GM06990 (cell line): ENCODE data around the gene IMPG2.

Experiments used
- DNase-seq: peaks from one replicate; pipeline ENCODE4 v3.0.0-alpha.2; 2011; ENCODE audit not compliant: insufficient read length; ENCODE audit errors: extremely low read depth
- H3K27me3 ChIP-seq: replicated peaks from 2 replicates; pipeline ENCODE4 v1.6.0; 2011; ENCODE audit warnings: low read length; ENCODE audit not compliant: control insufficient read depth, insufficient read depth
- H3K36me3 ChIP-seq: 2 replicates; pipeline ENCODE4 v1.5.1; 2011; ENCODE audit warnings: low read length; ENCODE audit not compliant: control insufficient read depth, insufficient read depth
- H3K4me3 ChIP-seq: replicated peaks from 2 replicates; pipeline ENCODE4 v1.5.1; 2011; ENCODE audit warnings: low read depth, mild to moderate bottlenecking, control low read depth, low read length
- TF ChIP-seq, protein P1 (sequence below): IDR thresholded peaks from 2 replicates; pipeline ENCODE4 v1.5.1; 2011; ENCODE audit warnings: low read length, control low read depth, mild to moderate bottlenecking, inconsistent platforms; ENCODE audit not compliant: insufficient read depth, poor library complexity, severe bottlenecking

IMPG2 gene

DNA sequence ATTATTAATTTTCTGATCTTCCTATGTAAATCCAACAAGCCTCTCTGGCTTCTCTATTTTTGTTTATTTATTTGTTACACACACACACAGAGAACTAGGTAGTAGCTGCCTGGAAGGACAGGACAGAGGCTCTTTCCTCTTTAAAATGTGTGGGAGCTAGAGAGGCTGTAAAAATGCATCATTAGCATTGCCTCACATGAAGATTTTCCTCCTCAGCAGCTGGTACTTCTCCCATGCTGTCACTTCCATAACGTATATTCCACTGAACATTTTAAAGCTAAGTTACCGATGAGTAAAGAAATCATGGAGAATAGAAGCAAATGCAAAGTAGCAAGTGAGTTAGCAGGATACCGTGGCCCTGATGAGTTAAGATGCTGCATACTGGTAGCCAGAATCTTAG lies 63.9 kb downstream of the IMPG2 start:
- TF ChIP-seq, protein P1, sequence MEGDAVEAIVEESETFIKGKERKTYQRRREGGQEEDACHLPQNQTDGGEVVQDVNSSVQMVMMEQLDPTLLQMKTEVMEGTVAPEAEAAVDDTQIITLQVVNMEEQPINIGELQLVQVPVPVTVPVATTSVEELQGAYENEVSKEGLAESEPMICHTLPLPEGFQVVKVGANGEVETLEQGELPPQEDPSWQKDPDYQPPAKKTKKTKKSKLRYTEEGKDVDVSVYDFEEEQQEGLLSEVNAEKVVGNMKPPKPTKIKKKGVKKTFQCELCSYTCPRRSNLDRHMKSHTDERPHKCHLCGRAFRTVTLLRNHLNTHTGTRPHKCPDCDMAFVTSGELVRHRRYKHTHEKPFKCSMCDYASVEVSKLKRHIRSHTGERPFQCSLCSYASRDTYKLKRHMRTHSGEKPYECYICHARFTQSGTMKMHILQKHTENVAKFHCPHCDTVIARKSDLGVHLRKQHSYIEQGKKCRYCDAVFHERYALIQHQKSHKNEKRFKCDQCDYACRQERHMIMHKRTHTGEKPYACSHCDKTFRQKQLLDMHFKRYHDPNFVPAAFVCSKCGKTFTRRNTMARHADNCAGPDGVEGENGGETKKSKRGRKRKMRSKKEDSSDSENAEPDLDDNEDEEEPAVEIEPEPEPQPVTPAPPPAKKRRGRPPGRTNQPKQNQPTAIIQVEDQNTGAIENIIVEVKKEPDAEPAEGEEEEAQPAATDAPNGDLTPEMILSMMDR: no peak
- DNase-seq: no peak
- H3K36me3 ChIP-seq: no peaks in the 10 kb centered on the region
- H3K4me3 ChIP-seq: no peak overlapping the region
- no peaks in the 10 kb centered on the region for H3K27me3 ChIP-seq

DNA sequence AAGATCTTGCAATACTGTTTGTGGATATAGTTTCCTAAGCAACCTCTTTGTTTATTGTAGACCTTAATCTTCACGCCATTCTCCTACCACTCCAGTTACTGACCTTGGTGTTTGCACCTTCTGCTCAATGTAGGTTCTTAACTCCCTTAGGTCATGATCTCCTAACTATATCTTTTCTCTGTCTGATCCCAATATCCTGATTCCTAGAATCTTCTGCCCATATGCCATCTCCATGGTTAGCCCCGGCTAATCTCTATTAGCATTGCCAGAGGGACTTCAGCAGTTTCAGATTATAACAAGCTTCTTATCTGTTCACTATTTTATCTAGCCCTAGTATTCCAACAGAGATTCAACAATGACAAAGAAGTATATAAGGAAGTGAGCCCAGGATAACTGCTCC lies 64.9 kb downstream of the IMPG2 start:
- no peaks in the 10 kb centered on the region for H3K27me3 ChIP-seq
- no peaks in the 10 kb centered on the region for H3K36me3 ChIP-seq
- TF ChIP-seq, protein P1: no peak
- DNase-seq: no peak
- H3K4me3 ChIP-seq: no peak overlapping the region

DNA sequence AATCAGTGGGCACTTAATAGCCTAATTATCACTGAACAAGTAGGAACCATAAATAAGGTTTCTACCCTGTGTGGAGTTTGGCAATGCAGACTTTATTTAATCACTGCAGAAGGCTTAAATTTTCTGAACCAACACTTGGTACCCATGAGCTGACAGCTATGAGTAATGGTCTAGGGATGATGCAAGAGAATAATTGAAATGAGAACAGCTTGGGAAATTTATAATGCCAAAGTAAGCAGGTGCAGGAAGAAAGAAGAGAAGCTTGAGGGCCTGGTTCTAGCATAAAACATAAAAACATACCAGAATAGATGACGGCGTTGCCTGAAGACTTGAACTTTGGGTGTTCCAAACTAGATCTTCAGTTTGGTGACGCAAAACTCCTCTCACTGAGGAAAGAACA lies 67.0 kb downstream of the IMPG2 start:
- H3K27me3 ChIP-seq: no peaks in the 10 kb centered on the region
- no peak for DNase-seq
- peaks cover 2% of the 10 kb centered on the region for H3K36me3 ChIP-seq
- TF ChIP-seq, protein P1: no peak
- no peak overlapping the region for H3K4me3 ChIP-seq

DNA sequence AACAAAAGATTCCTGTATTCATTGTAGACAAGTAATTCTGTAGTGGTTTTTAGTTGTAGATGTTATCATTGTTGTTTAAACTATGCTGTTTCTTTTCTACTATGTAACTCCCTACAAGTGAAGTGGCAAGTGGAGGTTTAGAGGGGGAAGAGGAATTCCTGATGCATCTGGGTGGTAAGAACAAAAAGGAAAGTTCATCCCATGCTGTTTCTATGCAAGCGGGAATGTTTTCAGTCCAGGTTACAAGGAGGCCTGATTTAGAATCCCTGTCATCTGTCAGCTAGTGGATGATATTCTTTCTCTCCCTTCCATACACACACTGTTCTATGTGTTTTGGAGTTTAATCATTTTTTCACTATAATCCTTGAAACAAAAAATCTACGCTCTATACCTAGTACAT lies 67.4 kb downstream of the IMPG2 start:
- Histone ChIP-seq H3K27me3 (no peaks in the 10 kb centered on the region), H3K36me3 (peaks cover 2% of the 10 kb centered on the region), H3K4me3 (no peak overlapping the region)
- no peak for DNase-seq
- TF ChIP-seq, protein P1: no peak

DNA sequence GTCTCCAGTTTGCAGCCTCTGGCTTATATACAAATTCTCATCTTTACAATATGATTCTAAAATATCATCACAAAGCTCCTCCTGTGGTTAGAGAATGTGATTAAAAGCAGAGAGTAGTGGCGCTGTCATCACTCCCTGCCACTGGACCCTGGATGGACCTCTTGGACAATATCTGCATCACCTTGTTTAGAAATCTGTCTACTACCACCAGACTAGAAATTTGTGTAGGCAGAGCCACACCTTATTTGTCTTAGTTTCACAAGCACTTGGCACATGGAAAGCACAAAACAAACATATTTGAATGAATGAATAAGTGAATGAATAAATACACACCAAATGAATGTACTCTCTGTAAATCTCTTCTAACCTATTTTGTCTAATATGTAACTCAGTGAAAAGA lies 68.1 kb downstream of the IMPG2 start:
- no peak for DNase-seq
- TF ChIP-seq, protein P1: no peak
- Histone ChIP-seq H3K4me3 (no peak overlapping the region), H3K27me3 (no peaks in the 10 kb centered on the region), H3K36me3 (peaks cover 2% of the 10 kb centered on the region)

DNA sequence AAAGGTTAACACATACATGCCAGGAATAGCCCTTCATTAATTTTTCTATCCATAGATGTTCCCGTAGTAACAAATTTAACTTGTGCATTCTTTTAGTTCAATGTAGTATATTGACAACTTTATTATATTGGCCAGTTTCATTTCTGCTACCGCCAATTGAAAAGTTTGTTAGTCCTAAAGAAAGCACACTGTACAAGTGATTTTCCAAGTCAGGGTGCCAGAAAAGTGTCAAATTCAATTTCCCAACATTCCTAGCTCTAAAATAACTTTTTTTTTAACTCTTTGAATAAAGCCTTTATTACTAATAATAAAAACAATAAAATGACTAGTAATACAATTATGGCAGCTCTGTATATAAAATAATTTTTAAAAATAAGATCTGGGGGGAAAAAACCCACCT lies 68.9 kb downstream of the IMPG2 start:
- H3K27me3 ChIP-seq: no peaks in the 10 kb centered on the region
- no peak for DNase-seq
- no peak overlapping the region for H3K4me3 ChIP-seq
- H3K36me3 ChIP-seq: peaks cover 2% of the 10 kb centered on the region
- TF ChIP-seq, protein P1: no peak
